B cell (primary cell): ENCODE measurements around the gene PYGO2. TPM values are rescaled to one million over a fixed set of nuclear protein-coding genes. Genes with fewer than 3 reads are reported as not detected.
A peak's percentile ranks its signal among the peaks of the same experiment; 100 is the strongest.

Experiments used
- ATAC-seq: fragments of 200-7000 bp; cut with Tn5 transposase; one replicate; pipeline ENCODE4 v1.10.0; 2021; ENCODE audit warnings: low read depth, mild to moderate bottlenecking, moderate number of reproducible peaks, moderate library complexity
- CTCF ChIA-PET: fragments of 350-600 bp; sonication (Branson Sonifier 250); formaldehyde crosslinking; loops from one replicate; lab custom pipeline; 2021; ENCODE audit warnings: antibody characterized with exemption, inconsistent platforms; lab: Charles Lee
- POLR2A ChIA-PET: fragments of 350-600 bp; sonication (Branson Sonifier 250); formaldehyde crosslinking; loops from one replicate; lab custom pipeline; 2021; ENCODE audit warnings: antibody characterized with exemption; lab: Charles Lee
- DNase-seq: peaks from one replicate; pipeline ENCODE4 v3.0.0; 2013
- H2AFZ ChIP-seq: 2 replicates; pipeline ENCODE4 v1.6.1; 2012; ENCODE audit warnings: mild to moderate bottlenecking, low read depth, low read length; ENCODE audit not compliant: insufficient read depth, poor library complexity, severe bottlenecking
- H3K27ac ChIP-seq, 2 donors: 1 replicate in 1 of 2; 2 replicates in 1 of 2; pipeline ENCODE4 v1.5.1; 2012 to 2013; ENCODE audit warnings: low read length in 2 of 2, mild to moderate bottlenecking in 2 of 2, moderate library complexity in 1 of 2
- H3K27me3 ChIP-seq, 4 experiments: fragments of 200-600 bp in 1 of 4; sonication (generic) in 1 of 4; replicated peaks in 1 of 4; 1 replicate in 2 of 4; 2 replicates in 2 of 4; pipeline versions ENCODE4 v1.6.1 to v1.7.0; 2013 to 2016; ENCODE audit warnings: low read length in 3 of 4, mild to moderate bottlenecking in 2 of 4, mixed read lengths in 1 of 4, moderate library complexity in 1 of 4; ENCODE audit not compliant: insufficient read depth in 4 of 4, control insufficient read depth in 3 of 4; ENCODE audit errors: control extremely low read depth in 1 of 4
- H3K36me3 ChIP-seq, 2 experiments: replicated peaks in 1 of 2; 1 replicate in 1 of 2; 2 replicates in 1 of 2; pipeline versions ENCODE4 v1.6.1 to v1.7.1; 2013; ENCODE audit warnings: low read length in 1 of 2; ENCODE audit not compliant: insufficient read depth in 2 of 2, control insufficient read depth in 1 of 2; ENCODE audit errors: control extremely low read depth in 1 of 2, extremely low read depth in 1 of 2
- H3K4me1 ChIP-seq, 2 donors: fragments of 200-600 bp in 1 of 2; sonication (generic) in 1 of 2; 1 replicate in 1 of 2; 2 replicates in 1 of 2; pipeline versions ENCODE4 v1.5.1 to v1.6.1; 2013 to 2017; ENCODE audit warnings: low read length in 2 of 2; ENCODE audit not compliant: control insufficient read depth in 2 of 2, insufficient read depth in 2 of 2
- H3K4me2 ChIP-seq: replicated peaks from 2 replicates; pipeline ENCODE3; 2012; ENCODE audit warnings: mild to moderate bottlenecking, low read depth, low read length; ENCODE audit not compliant: poor library complexity, severe bottlenecking
- H3K4me3 ChIP-seq, 5 experiments: fragments of 200-600 bp in 1 of 5; sonication (generic) in 1 of 5; 1 replicate in 3 of 5; 2 replicates in 2 of 5; pipeline versions ENCODE4 v1.5.1 to v1.7.0; 2011 to 2016; ENCODE audit warnings: low read length in 4 of 5, mild to moderate bottlenecking in 4 of 5, low read depth in 2 of 5, control low read depth in 1 of 5, moderate library complexity in 1 of 5; ENCODE audit not compliant: insufficient read depth in 1 of 5; ENCODE audit errors: control extremely low read depth in 1 of 5, extremely low read depth in 1 of 5
- H3K79me2 ChIP-seq: fragments of 200-600 bp; sonication (generic); one replicate; pipeline ENCODE4 v1.6.0; 2016; ENCODE audit warnings: low read length; ENCODE audit not compliant: control insufficient read depth, insufficient read depth
- H3K9ac ChIP-seq: fragments of 200-600 bp; sonication (generic); 2 replicates; pipeline ENCODE4 v1.6.1; 2017; ENCODE audit warnings: mild to moderate bottlenecking, low read length, moderate library complexity
- H3K9me3 ChIP-seq, 3 donors: one replicate each; pipeline versions ENCODE4 v1.6.1 to v1.7.1; 2013; ENCODE audit warnings: low read length in 2 of 3; ENCODE audit not compliant: control insufficient read depth in 2 of 3, insufficient read depth in 1 of 3; ENCODE audit errors: control extremely low read depth in 1 of 3
- H4K20me1 ChIP-seq: 2 replicates; pipeline ENCODE4 v1.6.0; 2012; ENCODE audit warnings: mild to moderate bottlenecking, low read length; ENCODE audit not compliant: insufficient read depth, control insufficient read depth, poor library complexity, severe bottlenecking
- H3K27ac Mint-ChIP-seq: one replicate; pipeline ENCODE4 v1.8.0; 2021; ENCODE audit warnings: mixed read lengths
- H3K27me3 Mint-ChIP-seq: one replicate; pipeline ENCODE4 v1.8.0; 2021; ENCODE audit warnings: mixed read lengths
- H3K4me1 Mint-ChIP-seq: one replicate; pipeline ENCODE4 v1.8.0; 2021; ENCODE audit warnings: mixed read lengths
- H3K4me3 Mint-ChIP-seq: one replicate; pipeline ENCODE4 v1.8.0; 2021; ENCODE audit warnings: mixed read lengths
- H3K9me3 Mint-ChIP-seq: one replicate; pipeline ENCODE4 v1.8.0; 2022; ENCODE audit warnings: mixed read lengths; ENCODE audit not compliant: insufficient read depth
- EZH2 ChIP-seq: IDR thresholded peaks from 2 replicates; pipeline ENCODE4 v1.6.1; 2012; ENCODE audit warnings: borderline replicate concordance, low read depth, mild to moderate bottlenecking, moderate library complexity, low read length; ENCODE audit not compliant: insufficient read depth, poor library complexity, severe bottlenecking
- WGBS: methylation state at CpG from one replicate; pipeline ENCODE4 v1.1.5; 2013; ENCODE audit warnings: missing lambda C conversion rate; ENCODE audit not compliant: insufficient coverage; 5-methylcytosine and 5-hydroxymethylcytosine counted together
- intact Hi-C: fragments of 100-400 bp; cut with micrococcal nuclease; formaldehyde crosslinking; loops from one replicate; pipeline ENCODE4 v1.10.0; 2022
- polyA plus RNA-seq: library from polyadenylated mRNA; depleted of rRNA; stranded (reverse); fragments of >200 nt; gene quantifications from 2 replicates; pipeline ENCODE4 v1.2.3, GENCODE V29; 2012
- total RNA-seq, 2 donors: library from RNA; stranded (reverse); fragments of 120-200 nt in 1 of 2; gene quantifications; 1 replicate in 1 of 2; 2 replicates in 1 of 2; pipeline versions ENCODE4 v1.2.3 to v1.2.4, GENCODE V29; 2013 to 2022
- TF ChIP-seq, protein P1 (sequence below): fragments of 200-600 bp; IDR thresholded peaks from one replicate; pipeline ENCODE4 v1.8.0; 2022; ENCODE audit warnings: antibody characterized with exemption, mild to moderate bottlenecking

The PYGO2 gene
- total and polyA plus RNA-seq, 2 donors (not counting 1 experiment from before 2014, with no cell fraction given): 22.2 to 52.7 TPM

DNA sequence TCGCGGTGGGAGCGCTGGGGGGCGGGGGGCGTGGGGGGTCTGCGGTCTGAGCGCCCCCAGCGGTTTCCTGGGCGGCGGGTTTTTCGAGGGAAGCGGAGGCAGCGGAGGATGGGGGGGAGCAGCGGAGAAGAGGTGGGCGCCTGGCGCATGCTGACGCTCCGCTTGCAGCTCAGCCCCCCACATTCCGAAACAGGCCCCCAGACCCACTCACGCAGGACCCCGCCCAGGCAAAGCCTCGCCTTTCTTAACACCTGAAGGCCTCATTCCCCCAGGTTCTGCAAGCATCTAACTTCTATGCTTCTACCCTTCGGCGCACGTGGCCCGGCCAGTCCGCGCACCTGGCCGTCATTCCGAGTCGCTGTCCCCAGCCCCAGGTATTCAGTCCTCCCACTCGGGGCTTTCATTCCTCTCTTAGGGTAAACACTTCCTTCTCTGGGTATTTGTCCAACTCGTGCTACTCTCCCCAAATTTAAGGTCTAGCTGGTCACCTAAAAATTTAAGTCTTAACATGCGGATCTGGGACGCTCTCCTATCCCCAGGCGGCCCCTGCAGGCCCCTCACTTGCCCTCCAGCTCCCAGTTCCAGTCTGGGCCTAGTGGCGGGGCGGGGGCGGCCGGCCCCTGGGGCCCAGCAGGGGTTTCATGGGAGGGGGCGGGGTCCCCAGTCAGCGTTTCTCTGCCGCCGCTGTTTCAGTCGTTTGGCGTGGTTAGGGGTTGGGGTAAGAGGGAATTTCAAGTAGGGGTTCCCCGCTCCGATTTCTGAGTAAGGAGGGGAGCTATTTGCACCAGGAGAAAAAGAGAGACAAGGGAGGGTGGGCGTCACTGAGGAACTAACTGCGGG is 38.2 kb upstream of the PYGO2 start:
- H3K4me2 ChIP-seq: peak overlapping the region; percentile 97
- DNase-seq (peak; percentile 72), ATAC-seq (no peak)
- peak overlapping the region; percentile 68 for H2AFZ ChIP-seq
- Mint-ChIP-seq H3K4me3 (peak overlapping the region; percentile 90), H3K27me3 (no peaks in the 10 kb centered on the region), H3K4me1 (peaks cover 34% of the 10 kb centered on the region), H3K9me3 (no peaks in the 10 kb centered on the region), H3K27ac (peak overlapping the region; percentile 93)
- H4K20me1 ChIP-seq: no peaks in the 10 kb centered on the region
- H3K9me3 ChIP-seq: no peaks in the 10 kb centered on the region
- TF ChIP-seq EZH2: no peak
- TF ChIP-seq, protein P1, sequence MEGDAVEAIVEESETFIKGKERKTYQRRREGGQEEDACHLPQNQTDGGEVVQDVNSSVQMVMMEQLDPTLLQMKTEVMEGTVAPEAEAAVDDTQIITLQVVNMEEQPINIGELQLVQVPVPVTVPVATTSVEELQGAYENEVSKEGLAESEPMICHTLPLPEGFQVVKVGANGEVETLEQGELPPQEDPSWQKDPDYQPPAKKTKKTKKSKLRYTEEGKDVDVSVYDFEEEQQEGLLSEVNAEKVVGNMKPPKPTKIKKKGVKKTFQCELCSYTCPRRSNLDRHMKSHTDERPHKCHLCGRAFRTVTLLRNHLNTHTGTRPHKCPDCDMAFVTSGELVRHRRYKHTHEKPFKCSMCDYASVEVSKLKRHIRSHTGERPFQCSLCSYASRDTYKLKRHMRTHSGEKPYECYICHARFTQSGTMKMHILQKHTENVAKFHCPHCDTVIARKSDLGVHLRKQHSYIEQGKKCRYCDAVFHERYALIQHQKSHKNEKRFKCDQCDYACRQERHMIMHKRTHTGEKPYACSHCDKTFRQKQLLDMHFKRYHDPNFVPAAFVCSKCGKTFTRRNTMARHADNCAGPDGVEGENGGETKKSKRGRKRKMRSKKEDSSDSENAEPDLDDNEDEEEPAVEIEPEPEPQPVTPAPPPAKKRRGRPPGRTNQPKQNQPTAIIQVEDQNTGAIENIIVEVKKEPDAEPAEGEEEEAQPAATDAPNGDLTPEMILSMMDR: no peak
- peak overlapping the region; percentile 63 to 93 (median 74) for H3K4me3 ChIP-seq
- intact Hi-C loops: loop anchor here (1.0 to 5.0 kb wide), 7 partner anchors 24 to 672 kb away; partner anchors contain the start of genes ADAR, ATP8B2, EFNA4 and UBE2Q1
- peaks cover 29% of the 10 kb centered on the region for H3K79me2 ChIP-seq
- H3K27ac ChIP-seq: peak overlapping the region; percentile 42 to 73
- H3K9ac ChIP-seq: peak overlapping the region; percentile 75
- H3K4me1 ChIP-seq: peaks cover 20 to 29% of the 10 kb centered on the region in 2 donors
- H3K36me3 ChIP-seq: no peaks in the 10 kb centered on the region
- ChIA-PET CTCF (interaction anchor here (0.6 to 18.4 kb wide), 20 partner anchors 10 to 1288 kb away, joined by 3 to 295 read pairs (median 8); partner anchors contain the start of genes CKS1B, FLAD1, PBXIP1 and PMVK), POLR2A (interaction anchor here (0.6 to 7.4 kb wide), 12 partner anchors 12 to 137 kb away, joined by 3 to 74 read pairs (median 5); partner anchors contain the start of genes CKS1B, FLAD1, PMVK and PYGO2)
- under 1% methylated on average over 39 of the region's 50 CpGs for WGBS
- no peaks in the 10 kb centered on the region for H3K27me3 ChIP-seq
